CD4-positive, alpha-beta T cell treated with Interleukin-15 for 4 hours (primary cell): ENCODE results near the gene GSTM2.
"Not testable (repeated sequence)": the region's sequence is repeated elsewhere in the genome, so short reads cannot be mapped to it uniquely, and the experiment has no call there.

Experiments
- DNase-seq: peaks from one replicate; pipeline ENCODE4 v3.0.0-alpha.2; 2020; ENCODE audit warnings: low spot score

The GSTM2 gene

GRCh38 chr1:109677459-109677858 lies 9.6 kb downstream of the GSTM2 start:
- DNase-seq, result no peak

GRCh38 chr1:109678637-109679036 lies 10.8 kb downstream of the GSTM2 start:
- not testable (repeated sequence) for DNase-seq

DNA sequence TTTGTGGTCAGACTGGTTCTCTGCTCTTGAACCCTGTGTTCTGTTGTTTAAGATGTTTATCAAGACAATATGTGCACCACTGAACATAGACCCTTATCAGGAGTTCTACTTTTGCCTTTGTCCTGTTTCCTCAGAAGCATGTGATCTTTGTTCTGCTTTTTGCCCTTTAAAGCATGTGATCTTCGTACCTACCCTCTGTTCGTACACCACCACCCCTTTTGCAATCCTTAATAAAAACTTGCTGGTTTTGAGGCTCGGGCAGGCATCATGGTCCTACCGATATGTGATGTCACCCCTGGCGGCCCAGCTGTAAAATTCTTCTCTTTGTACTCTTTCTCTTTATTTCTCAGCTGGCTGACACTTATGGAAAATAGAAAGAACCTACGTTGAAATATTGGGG lies 16.9 kb downstream of the GSTM2 start:
- not testable (repeated sequence) for DNase-seq

DNA sequence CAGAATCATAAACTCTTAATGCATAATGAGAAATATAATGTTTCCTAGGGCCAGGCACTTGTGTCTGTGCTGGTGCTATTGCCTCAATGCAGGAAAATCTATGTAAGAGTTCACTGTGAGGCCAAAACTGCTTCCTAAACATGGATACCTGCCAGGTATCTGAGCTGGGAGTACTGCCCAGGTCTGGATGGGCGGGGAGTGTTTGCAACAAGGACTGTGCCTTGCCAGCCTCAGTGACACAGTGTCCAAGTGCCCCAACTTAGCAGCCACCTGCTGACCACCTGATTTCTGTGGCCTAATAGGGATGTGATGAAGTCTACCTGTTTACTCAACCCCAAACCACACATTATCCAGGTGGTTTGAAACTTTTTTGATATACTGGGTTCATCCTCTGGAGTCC lies 17.5 kb downstream of the GSTM2 start:
- DNase-seq, result not testable (repeated sequence)

DNA sequence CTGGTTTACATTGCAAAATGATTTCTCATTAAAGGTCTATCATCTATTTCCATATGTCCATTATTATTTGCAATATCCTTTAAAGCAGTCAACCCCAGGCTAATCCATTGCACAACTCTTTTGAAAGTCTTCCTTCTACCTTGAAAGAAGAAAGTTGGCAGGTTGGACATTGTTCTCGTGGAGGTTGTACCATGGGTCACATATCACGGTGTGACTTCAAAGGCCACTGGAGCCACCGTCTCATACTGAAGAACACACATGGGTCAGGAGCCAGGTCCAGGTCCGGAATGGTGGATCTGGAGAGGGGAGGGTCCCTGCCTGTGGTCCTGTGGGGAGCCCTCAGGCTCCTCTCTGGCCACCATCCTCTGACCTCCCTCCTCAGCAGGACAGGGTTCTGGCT lies 18.0 kb downstream of the GSTM2 start:
- not testable (repeated sequence) for DNase-seq

DNA sequence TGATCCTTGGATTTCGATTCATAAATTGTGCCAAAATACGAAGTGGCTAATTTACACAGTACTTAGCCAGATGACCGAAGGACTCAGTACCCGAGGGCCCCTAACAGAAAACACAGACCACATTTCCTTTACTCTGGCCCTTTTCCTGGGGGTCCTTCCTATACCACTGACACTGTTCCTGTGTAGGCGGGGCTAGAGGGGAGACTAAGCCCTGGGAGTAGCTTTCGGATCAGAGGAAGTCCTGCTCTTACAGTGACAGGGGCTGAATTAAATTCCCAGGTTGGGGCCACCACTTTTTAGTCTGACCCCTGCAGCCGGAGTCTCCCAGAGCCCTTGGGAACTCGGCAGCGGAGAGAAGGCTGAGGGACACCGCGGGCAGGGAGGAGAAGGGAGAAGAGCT lies 19.3 kb downstream of the GSTM2 start:
- DNase-seq, result not testable (repeated sequence)

GRCh38 chr1:109687641-109688499 lies 20.0 kb downstream of the GSTM2 start, which contains the start of gene GSTM1:
TSS of gene GSTM1 (plus strand) at chr1:109687817. CDS start at chr1:109687874, 57 bp downstream.
- no peak for DNase-seq

DNA sequence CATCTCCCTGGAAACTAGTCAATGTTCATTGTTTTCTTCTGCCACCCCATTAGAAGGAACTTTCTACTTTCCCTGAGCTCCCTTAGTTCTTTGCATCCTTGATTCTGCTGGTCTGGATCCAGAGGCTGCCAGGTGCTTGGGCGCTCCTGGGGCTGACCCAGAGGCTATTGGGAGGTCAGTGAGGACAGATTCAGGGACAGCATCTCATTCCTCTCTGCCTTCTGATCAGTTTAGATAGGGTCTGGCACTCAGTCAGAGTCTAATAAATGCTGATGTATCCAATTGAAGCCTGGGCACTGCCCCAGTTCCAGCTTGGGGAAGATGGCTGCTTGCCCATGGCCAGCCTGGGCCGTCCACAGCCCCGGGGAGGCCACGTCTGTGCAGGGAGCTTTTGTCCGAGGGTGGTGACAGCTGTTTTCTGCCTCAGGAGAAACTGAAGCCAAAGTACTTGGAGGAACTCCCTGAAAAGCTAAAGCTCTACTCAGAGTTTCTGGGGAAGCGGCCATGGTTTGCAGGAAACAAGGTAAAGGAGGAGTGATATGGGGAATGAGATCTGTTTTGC lies 22.1 kb downstream of the GSTM2 start:
- DNase-seq, result no peak

GRCh38 chr1:109691759-109692158 lies 23.9 kb downstream of the GSTM2 start:
- DNase-seq, result no peak

GRCh38 chr1:109694400-109694799 lies 26.5 kb downstream of the GSTM2 start:
- not testable (repeated sequence) for DNase-seq

GRCh38 chr1:109695138-109695537 lies 27.3 kb downstream of the GSTM2 start:
- DNase-seq, result not testable (repeated sequence)

DNA sequence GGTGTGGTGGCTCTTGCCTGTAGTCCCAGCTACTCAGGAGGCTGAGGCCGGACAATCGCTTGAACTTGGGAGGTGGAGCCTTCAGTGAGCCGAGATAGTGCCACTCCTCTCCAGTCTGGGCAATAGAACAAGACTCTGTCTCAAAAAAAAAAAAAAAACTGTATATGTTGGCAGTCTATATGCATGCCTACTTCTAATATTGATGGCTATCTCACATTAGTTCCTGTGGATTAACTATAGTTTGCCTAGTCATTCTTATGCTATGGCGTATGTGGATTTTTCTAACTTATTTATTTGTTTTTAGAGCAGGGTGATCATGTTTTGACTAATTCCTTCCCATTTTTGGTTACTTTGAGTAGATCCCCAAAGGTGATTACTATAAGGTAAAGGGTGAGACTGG lies 29.2 kb downstream of the GSTM2 start:
- no peak for DNase-seq

- not testable (repeated sequence) for DNase-seq
Observed at GRCh38 chr1:109697861-109698260, 30.0 kb downstream of the GSTM2 start.

DNA sequence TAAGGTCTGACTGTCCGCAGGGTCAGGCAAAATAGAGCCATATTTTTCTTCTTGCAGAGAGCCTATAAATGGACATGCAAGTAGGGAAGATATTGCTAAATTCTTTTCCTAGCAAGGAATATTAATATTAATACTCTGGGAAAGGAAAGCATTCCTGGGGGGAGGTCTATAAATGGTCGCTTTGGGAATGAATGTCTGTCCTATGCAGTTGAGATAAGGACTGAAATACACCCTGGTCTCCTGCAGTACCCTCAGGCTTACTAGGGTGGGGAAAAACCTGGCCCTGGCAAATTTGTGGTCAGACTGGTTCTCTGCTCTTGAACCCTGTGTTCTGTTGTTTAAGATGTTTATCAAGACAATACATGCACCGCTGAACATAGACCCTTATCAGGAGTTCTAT lies 35.1 kb downstream of the GSTM2 start:
- DNase-seq, result not testable (repeated sequence)

- DNase-seq, result no peak
Observed at GRCh38 chr1:109704173-109704572, 36.3 kb downstream of the GSTM2 start.

GRCh38 chr1:109705411-109705810 lies 37.6 kb downstream of the GSTM2 start:
- no peak for DNase-seq

DNA sequence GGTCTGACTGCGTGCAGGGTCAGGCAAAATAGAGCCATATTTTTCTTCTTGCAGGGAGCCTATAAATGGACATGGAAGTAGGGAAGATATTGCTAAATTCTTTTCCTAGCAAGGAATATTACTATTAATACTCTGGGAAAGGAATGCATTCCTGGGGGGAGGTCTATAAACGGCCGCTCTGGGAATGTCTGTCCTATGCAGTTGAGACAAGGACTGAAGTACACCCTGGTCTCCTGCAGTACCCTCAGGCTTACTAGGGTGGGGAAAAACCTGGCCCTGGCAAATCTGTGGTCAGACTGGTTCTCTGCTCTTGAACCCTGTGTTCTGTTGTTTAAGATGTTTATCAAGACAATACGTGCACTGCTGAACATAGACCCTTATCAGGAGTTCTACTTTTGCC lies 41.1 kb downstream of the GSTM2 start:
- DNase-seq, result not testable (repeated sequence)

GRCh38 chr1:109709822-109710221 lies 42.0 kb downstream of the GSTM2 start:
- DNase-seq, result not testable (repeated sequence)

- DNase-seq, result not testable (repeated sequence)
Observed at GRCh38 chr1:109711593-109712320, 43.9 kb downstream of the GSTM2 start, which contains the start of gene GSTM5. TSS of gene GSTM5 (plus strand) at chr1:109712251. CDS start at chr1:109712313, 62 bp downstream.

DNA sequence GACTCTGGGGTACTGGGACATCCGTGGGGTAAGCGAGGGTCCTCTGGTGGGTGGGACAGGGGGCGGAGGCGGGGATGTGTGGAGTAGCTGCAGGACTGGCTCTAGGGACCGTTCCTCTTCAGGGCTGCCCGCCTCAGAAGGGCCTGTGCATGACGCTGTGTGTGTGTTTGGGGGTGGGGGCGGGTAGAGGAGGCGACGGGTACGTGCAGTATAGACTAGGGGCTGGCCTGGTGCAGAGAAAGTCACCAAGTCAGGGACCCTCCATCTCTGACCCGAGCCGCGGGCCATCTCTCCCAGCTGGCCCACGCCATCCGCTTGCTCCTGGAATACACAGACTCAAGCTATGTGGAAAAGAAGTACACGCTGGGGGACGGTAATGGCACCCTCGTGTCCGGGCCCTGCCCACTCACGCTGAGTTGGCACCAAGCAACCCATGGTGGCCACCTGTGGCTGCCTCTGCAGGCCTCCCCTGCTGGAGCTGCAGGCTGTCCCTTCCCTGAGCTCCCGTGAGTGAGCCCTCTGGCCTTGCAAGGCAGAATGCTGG lies 44.5 kb downstream of the GSTM2 start:
- no peak for DNase-seq

- DNase-seq, result no peak
Observed at GRCh38 chr1:109713636-109714035, 45.8 kb downstream of the GSTM2 start.

DNA sequence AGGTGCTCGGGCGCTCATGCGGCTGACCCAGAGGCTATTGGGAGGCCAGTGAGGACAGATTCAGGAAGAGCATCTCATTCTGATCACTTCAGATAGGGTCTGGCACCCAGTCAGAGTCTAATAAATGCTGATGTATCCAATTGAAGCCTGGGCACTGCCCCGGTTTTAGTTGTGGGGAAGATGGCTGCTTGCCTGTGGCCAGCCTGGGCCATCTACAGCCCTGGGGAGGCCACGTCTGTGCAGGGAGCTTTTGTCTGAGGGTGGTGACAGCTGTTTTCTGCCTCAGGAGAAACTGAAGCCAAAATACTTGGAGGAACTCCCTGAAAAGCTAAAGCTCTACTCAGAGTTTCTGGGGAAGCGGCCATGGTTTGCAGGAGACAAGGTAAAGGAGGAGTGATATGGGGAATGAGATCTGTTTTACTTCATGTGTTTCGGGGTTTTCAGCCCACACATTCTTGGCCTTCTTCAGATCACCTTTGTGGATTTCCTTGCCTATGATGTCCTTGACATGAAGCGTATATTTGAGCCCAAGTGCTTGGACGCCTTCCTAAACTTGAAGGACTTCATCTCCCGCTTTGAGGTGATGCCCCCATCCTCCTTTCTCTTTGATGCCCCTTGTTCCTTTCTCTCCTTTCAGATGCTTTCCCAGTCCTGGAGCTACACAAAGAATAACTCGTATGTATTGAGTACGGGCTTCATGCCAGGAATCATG lies 47.0 kb downstream of the GSTM2 start:
- no peak for DNase-seq
